ENCODE data around the gene PKNOX2.
A peak's percentile ranks its signal among the peaks of the same experiment; 100 is the strongest.

PKNOX2 gene

DNA sequence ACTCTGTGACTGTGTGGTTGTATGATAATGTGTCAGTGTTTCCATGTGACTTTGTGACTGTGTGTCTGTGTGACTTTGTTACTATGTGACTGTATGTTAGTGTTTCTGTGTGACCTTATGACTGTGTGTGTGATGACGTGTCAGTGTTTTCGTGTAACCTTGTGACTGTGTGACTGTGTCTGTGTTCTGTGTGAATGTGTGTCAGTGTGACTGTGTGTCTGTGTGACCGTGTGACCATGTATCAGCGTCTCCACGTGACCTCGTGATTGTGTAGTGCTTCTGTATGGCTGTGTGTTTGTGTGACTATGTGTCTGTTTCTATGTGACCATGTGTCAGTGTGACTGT lies 9.5 kb upstream of the PKNOX2 start:
- DNase-seq, result no peak

DNA sequence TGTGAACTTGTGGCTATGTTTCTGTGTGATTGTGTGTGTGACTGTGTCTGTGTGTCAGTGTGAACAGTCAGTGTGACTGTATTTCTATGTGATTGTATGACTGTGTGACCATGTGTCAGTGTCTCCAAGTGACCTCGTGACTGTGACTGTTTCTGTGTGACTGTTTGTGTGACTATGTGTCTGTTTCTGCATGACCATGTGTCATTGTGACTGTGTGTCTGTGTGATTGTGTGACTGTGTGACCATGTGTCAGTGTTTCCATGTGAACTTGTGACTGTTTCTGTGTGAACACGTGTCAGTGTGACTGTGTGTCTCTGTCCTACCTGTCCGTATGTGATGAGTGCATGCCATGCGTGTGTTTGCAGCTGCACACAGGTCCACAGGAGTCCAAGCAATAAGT lies 8.8 kb upstream of the PKNOX2 start:
- DNase-seq, result no peak

DNA sequence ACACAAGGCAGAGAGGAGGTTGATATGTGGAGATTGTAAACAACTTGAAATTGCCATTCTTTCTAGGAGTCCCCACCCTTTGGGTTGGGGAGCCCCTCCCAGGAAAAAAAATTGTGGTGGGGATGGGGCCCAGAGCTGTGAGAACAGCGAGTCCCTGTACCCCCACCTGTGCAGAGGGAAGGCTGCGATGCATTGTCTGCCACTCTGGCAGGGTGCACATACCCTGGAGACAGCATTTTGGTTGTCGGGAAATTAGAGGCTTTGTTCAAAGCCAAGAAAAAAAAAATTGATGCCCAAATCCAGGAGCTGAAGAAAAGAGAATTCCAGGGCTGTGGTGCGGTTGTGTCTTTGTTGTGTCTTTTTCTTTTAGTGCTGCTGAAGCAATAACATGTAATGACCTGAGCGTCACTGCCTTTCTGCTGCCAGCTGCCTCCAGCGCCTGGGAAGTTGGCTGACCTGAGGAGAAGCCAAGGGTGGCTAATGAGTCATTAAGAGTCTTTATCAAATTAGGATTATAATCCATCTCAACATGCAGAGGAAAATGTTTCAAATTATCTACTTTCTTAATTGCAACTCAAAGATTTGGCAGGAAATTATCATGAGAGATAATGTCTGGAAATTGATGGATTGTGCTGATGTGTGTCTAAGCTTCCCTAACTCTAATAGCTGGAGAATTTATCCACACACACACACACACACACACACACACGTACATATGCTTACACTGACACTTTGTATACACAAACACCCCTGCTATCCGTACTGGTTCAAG lies 8.0 kb upstream of the PKNOX2 start:
- DNase-seq, result no peak

DNA sequence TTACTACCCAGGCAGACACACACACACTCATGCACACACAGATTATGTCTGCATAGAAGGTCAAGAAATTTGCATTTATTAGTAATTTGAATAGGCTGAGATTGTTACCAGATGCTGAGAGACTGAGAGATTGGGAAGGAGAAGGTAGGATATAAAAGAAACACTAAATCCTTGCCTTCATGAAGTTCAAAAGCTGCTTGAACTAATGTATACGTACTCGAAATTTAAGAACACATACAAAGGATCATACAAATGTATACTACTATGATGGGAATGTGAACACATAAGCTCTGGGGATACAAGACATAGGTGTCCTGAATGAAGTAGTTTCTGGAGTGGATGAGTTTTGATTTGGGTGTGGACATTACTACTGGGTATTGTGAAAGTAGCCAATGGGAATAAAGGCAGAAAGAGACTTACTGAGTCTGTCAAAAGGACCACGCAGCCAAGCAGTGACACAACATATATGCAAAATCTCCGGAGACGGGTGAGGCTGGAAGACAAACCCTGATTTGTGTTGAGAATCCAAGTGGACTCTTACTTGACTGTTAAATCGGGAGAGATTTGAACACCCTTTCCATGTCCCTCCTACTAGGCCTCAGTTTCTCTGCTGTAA lies 7.3 kb upstream of the PKNOX2 start:
- no peak for DNase-seq

DNA sequence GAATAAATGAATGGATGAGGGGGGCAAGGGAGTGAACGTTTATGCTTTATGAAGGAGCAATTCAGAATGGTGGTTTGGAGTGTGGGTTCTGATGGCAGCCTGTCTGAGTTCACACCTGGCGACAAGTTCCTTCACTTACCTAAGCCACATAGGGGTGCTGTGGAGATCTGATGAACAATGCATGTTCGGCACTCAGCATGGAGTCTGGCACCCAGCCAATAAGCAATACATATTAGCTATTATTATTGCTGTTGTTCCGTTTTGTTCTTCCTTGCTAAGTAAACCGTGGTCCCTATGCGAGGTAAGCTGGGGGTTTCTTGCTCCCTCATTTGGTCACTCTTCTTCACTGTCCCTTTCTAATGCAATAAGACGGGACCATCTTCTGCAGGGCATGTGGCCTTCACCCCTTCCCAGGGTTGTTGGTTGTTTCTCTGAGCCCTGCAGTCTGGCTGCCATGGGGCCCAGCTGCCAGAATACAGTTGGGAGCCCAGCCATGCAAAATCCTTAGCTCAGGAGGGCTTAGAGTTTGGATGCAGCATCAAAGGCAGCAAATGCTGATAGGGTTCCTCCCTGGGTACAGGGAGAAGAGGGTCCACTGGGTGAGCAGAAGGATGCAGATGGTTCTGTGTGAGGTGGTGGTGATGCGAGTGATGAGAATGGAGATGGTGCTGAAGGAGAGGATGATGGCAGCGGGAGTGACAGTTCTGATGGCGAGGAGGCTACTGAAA lies 6.4 kb upstream of the PKNOX2 start:
- DNase-seq, result no peak

DNA sequence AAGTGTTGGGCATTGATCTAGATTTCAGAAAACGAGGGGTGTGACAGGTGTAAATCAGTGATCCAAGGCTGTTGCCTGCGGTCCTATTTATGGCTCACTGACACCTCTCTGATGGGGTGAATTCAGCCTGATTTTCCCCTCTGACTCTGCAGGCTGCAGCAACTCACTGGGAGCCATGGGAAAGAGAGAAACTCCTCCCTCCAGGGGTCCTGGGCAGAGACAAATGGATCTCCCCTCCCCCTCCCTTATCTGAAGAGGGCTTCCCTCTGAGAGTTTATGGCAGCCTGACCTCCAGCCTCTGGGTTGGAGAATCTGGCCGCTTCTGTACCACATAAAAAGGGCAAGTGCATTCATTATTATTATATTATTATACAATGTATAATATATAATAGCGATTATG lies 1.8 kb upstream of the PKNOX2 start:
- DNase-seq, result no peak

DNA sequence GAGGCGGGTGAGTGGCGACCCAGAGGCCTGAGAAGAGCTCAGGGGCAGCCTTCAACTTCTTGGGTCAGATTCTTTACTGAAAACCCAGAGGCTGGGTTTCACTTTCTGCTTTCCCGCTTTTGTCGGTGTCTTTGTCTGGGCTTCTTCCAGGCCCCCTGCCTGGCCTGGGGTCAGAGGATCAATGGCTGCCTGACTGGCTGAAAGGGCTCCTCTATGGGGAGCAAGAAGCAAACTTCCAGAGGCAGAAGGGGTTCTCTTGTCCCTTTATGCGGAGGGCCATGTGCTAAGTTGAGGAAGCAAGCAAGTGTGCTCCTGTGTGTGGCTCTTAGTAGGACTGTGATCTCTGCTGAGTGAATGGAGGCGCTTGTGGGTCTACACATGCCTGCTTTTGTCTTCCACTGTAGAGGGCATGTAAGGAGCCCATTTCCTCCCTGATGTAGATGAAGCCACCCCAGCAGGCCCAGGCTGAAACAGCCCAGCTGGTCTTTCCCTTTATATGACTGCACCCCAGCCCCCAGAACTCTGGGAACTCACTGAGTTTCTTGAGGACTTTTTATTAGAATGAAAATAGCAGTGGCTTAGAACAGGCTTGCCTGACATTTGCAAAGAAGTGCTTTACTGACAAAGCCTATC lies 1.0 kb upstream of the PKNOX2 start:
- DNase-seq, result no peak

DNA sequence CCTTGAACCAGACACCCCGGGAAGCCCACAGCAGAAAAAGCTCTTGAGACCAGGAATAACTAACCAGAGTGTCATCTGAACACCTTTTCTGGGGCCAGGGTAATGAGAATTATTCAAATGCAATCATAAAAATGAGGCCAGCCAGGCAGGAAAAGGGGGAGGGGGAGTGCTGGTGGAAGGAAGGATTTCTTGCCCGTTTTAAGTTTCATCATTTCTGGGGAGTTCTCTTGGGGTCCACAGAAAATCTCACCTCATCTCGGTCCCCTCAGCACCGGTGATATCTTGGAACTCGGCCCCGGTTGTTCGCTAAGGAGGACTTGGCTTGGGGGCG lies 495 bp upstream of the PKNOX2 start:
- DNase-seq, result no peak

DNA sequence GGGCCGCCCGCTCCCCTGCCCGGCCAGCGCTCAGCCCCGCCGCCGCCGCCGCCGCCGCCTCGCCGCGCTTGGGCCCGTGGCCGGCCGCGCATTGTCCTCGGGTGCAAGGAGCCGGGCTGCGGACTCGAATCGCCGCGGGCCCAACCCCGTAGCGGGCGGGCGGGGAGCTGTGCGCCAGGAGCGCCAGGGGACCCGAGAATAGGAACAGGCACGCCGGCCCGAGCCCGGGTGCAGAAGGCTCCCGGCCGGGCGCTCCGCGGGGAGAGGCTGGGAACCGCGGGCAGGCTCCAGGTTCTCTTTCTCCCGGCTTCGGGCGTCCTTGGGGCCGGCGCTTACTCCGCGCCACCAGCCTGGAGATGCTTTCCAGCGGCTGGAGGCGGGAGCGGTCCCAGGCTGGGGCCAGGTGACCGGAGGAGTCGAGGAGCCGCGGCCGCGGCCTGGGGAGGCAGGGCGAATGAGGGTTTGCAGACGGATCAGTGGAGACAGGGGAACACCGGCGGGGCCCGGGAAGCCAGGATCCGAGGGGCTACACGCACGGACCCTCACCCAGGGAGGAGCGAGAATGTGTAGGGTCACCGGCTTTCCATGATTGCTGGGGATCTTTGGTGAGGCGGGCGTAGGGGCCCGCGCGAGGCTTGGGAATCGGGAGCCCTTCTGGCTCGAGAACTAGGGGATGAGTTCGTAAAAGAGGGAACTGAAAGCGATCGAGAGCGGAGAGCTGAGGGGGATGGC lies 726 bp downstream of the PKNOX2 start:
- DNase-seq, result peak in 1 of 2 donors; percentile 35

DNA sequence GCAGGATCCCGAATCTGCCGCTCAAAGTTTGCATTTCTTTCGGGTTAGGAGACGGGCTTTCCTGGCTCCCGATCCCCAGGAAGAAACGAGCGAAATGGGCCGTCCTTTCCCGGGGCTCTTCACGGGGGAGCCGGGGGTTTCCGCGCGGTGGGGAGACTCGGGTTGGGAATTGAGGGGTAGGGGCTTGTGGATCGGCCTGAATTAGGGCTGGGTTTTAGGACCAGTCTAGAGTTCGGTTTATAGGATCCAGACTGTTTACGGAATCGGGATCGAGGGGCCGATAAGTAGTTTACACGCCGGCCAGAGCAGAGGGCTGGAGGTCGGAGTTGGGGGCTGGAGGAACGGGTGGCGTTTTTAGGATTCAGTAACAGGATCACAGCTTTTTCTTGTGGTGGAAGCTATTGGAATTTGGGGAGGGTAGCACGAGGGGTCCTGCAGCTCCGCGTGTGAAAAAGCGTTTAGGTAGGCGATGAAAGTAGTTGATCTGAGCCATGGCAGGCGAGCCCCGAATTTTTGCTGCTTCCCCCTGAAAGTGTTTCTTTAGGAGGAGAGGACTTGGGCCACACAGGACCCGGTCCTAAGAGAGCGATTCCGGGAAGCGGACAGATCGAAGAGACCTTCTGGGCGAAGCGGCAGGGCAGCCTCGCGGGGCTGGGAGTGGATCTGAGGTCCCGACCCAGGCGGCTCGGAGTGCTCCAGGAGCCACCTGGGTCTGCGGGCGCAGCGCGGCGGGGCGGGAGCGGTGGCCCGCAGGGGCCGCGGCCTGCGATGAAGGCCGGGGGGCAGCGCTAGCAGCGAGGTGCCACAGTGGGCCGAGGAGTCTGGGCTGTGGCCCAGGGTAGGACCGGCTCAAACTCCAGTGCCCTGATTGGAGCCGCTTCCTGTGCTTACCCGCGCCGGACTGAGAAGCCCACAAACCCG lies 1.6 kb downstream of the PKNOX2 start:
- peak in 1 of 2 donors; percentile 22 for DNase-seq

DNA sequence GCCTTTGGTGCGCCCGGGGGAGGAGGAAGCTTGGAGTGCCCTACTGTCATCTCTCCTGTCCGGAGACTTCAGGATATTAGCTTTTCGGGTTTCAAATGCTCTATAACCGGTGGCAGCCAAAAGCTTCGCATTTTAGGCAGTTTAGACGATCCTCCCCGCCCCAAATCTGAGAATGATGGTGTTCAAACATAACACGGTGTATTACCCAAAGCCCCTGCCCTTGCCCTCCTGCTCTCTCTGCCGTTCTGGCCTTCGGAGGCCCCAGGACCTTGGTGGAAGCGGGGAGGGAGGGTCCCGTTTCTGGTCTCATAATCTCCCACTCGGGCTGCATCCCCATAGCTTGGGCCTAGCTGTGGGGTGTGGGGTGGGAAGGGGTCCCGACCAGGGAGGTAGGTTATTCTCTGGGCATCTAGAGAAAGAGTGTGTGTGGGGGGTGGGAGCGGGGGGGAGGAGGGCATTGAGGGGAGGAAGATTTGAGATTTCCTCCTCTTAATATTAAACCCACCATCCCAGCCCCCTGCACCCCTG lies 2.3 kb downstream of the PKNOX2 start:
- DNase-seq, result no peak

DNA sequence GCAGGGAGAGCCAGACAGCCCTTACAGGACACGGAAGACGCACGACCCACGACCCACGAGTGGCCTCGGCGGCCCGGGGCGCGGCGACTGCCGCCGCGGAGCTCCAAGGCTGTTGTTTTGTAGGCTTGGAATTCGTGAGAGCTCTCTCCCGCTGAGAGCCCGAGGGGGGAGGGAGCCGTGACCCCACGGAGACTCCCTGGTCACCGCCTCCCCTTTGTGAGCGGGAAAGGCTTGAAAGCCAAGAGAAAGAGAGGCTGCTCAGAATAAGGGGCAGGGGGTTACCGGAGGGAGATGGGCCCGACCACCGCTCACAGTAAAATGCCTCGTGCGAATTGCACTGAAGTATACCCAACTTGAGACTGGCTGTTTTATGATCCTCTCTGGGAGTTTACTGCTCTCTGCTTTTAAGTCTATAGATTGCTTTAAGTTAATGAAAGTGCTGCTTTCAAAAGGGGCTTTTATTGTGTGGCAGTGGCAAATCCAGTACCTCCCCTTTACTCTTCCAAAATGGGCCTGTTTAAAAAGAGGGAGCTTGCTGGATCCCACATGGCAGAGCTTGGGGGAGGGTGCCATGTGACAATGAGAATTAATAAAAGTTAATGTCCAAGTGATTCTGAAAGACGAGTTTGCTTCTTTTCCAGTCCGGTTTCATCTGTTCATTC lies 2.9 kb downstream of the PKNOX2 start:
- DNase-seq, result no peak

DNA sequence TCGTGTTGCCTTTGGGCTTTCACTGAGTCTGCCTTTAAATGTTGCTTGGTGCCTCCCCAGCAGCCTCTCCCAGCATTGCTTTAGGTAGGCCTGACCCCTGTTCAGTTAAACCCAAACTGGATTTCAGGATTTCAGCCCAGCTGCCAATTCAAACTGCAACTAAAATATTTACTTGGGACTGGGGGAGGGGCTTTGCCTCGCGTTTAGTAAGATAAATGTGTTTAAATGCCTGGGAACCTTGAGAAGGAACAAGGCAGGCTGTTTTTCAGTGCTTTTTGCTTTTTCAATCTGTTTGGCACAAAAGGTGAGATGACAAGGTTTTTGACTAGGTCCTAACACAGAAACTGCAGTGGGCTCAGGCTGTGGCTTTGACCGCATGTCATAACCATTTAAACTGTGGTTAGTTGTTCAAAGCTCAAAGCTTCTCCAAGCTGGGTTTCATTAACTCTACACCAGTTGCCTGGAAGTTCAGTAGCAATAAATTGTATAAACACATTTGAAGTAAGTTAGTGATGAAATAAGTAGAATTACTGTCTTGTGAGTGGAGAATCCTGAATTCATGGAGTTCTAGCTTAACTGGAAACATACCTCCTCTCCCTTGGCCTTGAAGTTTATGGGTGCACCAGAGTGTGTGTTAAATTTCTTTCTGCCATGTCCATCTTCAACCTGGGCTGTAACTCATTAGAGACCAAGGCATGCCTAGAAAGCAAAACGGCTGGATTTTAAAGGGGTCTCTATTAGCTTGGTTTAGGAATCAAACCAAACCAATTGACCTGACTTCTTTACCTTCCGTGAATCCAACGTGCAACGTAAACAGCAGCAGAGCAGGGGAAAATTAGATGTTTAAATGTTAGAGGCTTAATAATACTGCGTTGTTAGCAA lies 3.6 kb downstream of the PKNOX2 start:
- no peak for DNase-seq

DNA sequence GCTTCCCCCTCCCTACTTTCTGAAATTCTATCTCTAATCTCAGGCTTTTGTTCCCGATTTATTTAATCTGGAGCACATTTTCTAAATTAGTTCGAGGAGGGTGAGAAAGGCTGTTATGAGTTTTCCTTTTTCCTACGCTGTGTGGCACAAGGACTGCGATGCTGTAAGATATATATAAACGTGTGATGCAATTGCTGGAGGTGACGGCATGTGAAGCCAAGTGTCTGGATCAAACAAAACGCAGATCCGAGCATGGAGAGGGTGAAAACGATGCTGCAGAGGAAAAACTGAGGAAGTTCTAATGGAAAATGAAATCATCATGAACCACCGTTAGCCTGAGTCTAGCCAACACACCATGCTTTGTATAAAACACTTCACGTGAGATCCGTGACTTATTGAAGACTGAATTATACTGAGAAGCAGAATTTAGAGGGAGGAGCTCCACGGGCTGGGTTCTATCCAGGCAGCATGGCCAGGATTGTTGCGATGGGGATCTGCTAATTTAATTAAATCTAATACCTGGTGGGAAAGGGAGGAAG lies 4.4 kb downstream of the PKNOX2 start:
- DNase-seq, result no peak

DNA sequence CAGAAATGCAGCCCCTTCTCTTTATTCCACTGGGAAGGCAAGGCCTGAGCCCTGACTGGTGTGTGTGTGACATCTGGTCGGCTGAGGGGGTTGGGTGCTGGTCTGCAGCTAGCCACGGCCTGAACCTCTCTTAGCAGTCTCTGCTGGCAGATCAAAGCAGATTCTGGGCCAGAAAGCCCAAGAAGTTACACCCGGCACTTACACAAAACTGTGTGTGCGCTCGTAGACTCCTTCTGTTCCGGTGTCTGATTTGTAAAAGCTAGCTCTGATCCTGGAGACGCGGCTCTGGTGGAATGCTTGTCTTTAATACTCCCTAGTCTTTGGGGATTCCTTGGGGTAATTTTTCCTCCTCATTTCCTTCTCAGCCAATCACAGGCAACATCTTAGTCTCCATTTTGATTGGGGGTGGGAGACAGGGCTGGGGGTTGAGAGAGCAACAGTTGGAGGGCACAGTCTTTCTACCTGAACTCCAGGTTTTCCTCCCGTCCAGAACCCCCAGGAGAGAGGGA lies 5.5 kb downstream of the PKNOX2 start:
- DNase-seq, result no peak

DNA sequence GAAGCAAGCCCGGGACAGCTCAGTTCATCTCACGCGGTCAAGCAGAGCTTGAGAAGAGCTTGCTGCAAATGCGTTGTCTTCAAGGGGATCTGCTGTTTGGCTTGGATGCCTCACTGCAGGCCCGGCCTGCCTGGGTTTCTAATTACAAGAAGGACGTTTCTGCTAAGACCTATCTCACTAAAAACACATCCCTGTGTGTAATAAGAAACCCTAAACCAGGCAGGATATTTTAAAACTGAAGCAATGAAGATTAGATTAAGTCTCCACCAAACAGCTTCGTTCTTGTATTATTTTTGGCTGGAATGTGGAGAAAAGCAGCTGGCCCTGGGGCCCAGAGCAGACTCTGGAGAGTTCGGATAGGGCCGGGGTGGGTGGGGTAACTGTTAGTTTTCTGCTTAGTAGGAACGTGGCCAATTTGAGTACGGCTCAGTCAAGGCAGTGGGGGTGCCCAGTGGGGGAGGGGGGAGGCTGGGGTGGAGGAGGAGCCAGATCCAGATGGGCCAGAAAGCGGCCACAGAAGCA lies 6.0 kb downstream of the PKNOX2 start:
- DNase-seq, result no peak

DNA sequence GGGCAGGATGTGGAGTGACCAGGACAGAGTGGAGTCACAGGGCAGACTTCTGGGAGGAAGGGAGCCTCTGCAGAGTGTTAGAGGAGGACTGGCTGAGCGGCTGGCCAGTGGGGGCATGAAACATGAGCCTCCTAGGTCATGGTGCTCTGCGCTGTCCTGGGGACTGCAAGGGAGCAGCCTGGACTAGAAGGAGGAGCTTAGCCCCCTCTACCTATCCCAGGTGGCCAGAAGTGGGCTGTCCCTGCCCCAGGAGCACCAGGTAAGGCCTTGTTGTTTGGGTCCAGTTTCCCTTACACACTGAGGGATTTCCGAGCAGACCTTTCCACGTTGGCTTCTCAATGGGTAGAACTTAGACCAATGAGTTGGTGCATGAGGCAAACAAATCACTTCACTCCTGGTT lies 7.4 kb downstream of the PKNOX2 start:
- no peak for DNase-seq

DNA sequence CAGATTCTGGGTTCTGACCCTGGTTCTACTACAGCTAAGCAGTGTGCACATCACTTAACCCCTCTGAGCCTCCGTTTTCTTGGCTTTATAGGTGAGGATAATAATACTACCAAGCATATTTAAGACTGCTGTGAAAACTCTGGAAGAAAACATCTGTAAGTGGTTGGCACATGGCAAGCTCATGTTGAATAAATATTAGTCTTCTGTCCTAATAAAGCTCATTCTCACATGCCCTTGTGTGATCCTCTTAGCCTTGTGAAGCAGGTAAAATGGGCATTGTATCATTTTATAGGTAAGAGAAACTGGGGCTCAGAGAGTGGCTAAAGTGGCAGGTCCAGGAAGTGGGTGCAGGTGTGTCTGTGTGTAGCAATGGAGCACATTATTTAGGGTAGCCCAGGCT lies 8.5 kb downstream of the PKNOX2 start:
- DNase-seq, result no peak

DNA sequence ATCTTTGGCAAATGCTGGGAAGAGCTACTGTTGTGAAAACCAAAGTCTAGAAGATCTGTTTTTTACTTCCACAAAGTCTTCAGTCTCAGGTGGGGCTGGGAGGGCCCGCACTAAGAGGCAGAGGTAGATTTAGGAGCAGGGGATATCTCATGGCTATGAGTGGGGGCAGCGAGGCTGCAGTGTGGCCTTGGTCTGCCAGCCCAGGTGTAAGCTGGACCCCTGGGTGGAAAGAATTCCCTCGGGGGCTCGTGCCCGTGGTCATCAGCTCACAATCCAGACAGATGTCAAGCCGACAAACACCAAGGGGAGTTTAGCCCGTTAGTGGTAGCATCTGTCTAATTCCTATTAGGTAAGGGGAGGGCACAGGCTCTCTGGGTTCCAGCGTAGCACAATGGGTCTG lies 9.0 kb downstream of the PKNOX2 start:
- DNase-seq, result no peak

Measured in stimulated activated CD4-positive, alpha-beta T cell treated with anti-CD3 and anti-CD28 coated beads, Interleukin-2, amount 100 ng/mL, for 24 hours (primary cell).